Transverse colon (tissue), 4 donors: ENCODE results near the gene EPM2A.

ENCODE experiments used
- POLR2AphosphoS5 ChIP-seq, 3 donors: sonication (generic); formaldehyde crosslinking; IDR thresholded peaks; one replicate each; pipeline ENCODE4 v1.6.1; 2016; ENCODE audit warnings: antibody characterized with exemption in 3 of 3
- TF ChIP-seq, protein P1 (sequence below), 5 experiments: fragments of 200-600 bp in 3 of 5; fragments of 450-650 bp in 2 of 5; sonication (generic) in 3 of 5; IDR thresholded peaks; 1 replicate in 2 of 5; 2 replicates in 3 of 5; pipeline ENCODE4 v1.5.1; 2016 to 2017; ENCODE audit warnings: antibody characterized with exemption in 5 of 5, inconsistent platforms in 3 of 5, mild to moderate bottlenecking in 2 of 5, moderate library complexity in 1 of 5

DNA sequence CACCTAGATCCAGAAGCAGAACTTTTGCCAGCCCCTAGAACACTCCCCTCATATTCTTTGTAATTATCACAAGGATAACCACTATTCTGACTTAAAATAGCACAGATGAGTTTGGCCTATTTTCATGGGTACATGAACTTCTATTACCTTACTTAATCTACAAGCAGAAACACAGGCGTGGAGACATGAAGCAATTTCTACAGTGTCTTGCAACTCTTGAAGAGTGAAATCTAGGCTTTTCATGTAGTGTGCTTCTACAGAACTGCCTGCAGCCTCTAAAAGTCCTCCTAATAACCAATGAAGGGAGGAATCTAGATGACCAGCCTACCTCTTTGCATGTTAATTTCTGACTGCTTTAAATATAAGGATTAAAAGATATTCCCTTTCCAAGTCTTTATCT, 82.7 kb downstream of the EPM2A start:
- TF ChIP-seq POLR2AphosphoS5 (IDR thresholded peaks at IDR 0.05), result no peak
- TF ChIP-seq, protein P1, sequence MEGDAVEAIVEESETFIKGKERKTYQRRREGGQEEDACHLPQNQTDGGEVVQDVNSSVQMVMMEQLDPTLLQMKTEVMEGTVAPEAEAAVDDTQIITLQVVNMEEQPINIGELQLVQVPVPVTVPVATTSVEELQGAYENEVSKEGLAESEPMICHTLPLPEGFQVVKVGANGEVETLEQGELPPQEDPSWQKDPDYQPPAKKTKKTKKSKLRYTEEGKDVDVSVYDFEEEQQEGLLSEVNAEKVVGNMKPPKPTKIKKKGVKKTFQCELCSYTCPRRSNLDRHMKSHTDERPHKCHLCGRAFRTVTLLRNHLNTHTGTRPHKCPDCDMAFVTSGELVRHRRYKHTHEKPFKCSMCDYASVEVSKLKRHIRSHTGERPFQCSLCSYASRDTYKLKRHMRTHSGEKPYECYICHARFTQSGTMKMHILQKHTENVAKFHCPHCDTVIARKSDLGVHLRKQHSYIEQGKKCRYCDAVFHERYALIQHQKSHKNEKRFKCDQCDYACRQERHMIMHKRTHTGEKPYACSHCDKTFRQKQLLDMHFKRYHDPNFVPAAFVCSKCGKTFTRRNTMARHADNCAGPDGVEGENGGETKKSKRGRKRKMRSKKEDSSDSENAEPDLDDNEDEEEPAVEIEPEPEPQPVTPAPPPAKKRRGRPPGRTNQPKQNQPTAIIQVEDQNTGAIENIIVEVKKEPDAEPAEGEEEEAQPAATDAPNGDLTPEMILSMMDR (IDR thresholded peaks at IDR 0.05), result no peak
